Body of pancreas (tissue), 4 donors: ENCODE results near the gene HEXD.
"Not testable (repeated sequence)": the region's sequence is repeated elsewhere in the genome, so short reads cannot be mapped to it uniquely, and the experiment has no call there.

ENCODE experiments used
- CTCF ChIP-seq, 7 experiments: fragments of 450-650 bp in 4 of 7; fragments of 200-600 bp in 3 of 7; sonication (generic) in 3 of 7; IDR thresholded peaks; one replicate each; pipeline ENCODE4 v1.5.1; 2016 to 2019; ENCODE audit warnings: antibody characterized with exemption in 7 of 7
- POLR2A ChIP-seq, 3 donors: fragments of 450-650 bp; IDR thresholded peaks; one replicate each; pipeline ENCODE4 v1.6.1; 2016; ENCODE audit warnings: antibody characterized with exemption in 3 of 3, mild to moderate bottlenecking in 2 of 3

- TF ChIP-seq POLR2A, CTCF (IDR thresholded peaks at IDR 0.05): not testable (repeated sequence)
These were observed 41.8 kb downstream of the HEXD start for GRCh38 chr17:82459936-82460335.
